HL-60 (cell line): ENCODE results near the gene ZNF350.
A peak's percentile ranks its signal among the peaks of the same experiment; 100 is the strongest.

Source experiments
- DNase-seq, 2 experiments: peaks; one replicate each; pipeline ENCODE4 v3.0.0-alpha.2; 2010 to 2020; ENCODE audit warnings: low read depth in 1 of 2, low spot score in 1 of 2
- H3K27ac ChIP-seq: fragments of 250-450 bp; sonication (Bioruptor Pico); replicated peaks from 2 replicates; pipeline ENCODE4 v1.5.1; 2020; ENCODE audit warnings: mild to moderate bottlenecking, moderate library complexity
- H3K27me3 ChIP-seq: fragments of 250-450 bp; sonication (Bioruptor Pico); 2 replicates; pipeline ENCODE4 v1.5.1; 2021; ENCODE audit warnings: mild to moderate bottlenecking, moderate library complexity; ENCODE audit not compliant: insufficient read depth, poor library complexity, severe bottlenecking
- H3K4me3 ChIP-seq: replicated peaks from 2 replicates; pipeline ENCODE4 v1.5.1; 2011; ENCODE audit warnings: mild to moderate bottlenecking, control low read depth, low read length; ENCODE audit not compliant: insufficient read depth
- CTCF ChIP-seq: IDR thresholded peaks from one replicate; pipeline ENCODE4 v1.5.1; 2011; ENCODE audit warnings: low read length, control low read depth, inconsistent platforms; ENCODE audit not compliant: insufficient read depth
- GABPA ChIP-seq: IDR thresholded peaks from 2 replicates; pipeline ENCODE4 v1.6.1; 2012; ENCODE audit warnings: low read depth
- POLR2AphosphoS5 ChIP-seq: IDR thresholded peaks from 2 replicates; pipeline ENCODE4 v1.6.1; 2012; ENCODE audit warnings: low read depth
- REST ChIP-seq: IDR thresholded peaks from 2 replicates; pipeline ENCODE4 v1.6.1; 2012; ENCODE audit warnings: low read depth; ENCODE audit not compliant: insufficient replicate concordance
- SPI1 ChIP-seq: IDR thresholded peaks from 2 replicates; pipeline ENCODE4 v1.6.1; 2012; ENCODE audit warnings: low read depth, mild to moderate bottlenecking, borderline replicate concordance

ZNF350 gene

GRCh38 chr19:51980116-51980736 is 6.4 kb downstream of the ZNF350 start:
- Histone ChIP-seq H3K27me3 (no peaks in the 10 kb centered on the region), H3K4me3 (no peak overlapping the region), H3K27ac (no peak overlapping the region)
- peak; percentile 75 to 82 for DNase-seq
- no peak for TF ChIP-seq POLR2AphosphoS5
- TF ChIP-seq CTCF, result no peak
- TF ChIP-seq GABPA, result no peak
- TF ChIP-seq SPI1, result no peak
- TF ChIP-seq REST, result no peak

GRCh38 chr19:51978882-51979281 is 7.8 kb downstream of the ZNF350 start:
- H3K27me3 ChIP-seq, result no peaks in the 10 kb centered on the region
- no peak overlapping the region for H3K4me3 ChIP-seq
- peak in 1 of 2 experiments; percentile 13 for DNase-seq
- TF ChIP-seq REST, result no peak
- no peak for TF ChIP-seq SPI1
- no peak for TF ChIP-seq GABPA
- TF ChIP-seq POLR2AphosphoS5, result no peak
- no peak overlapping the region for H3K27ac ChIP-seq

- no peak for TF ChIP-seq GABPA
- TF ChIP-seq CTCF, result no peak
- no peak for TF ChIP-seq POLR2AphosphoS5
- TF ChIP-seq SPI1, result no peak
- TF ChIP-seq REST, result no peak
- no peak for DNase-seq
Observed at GRCh38 chr19:51977346-51977745, 9.3 kb downstream of the ZNF350 start.

More at GRCh38 chr19:51977346-51977745, 9.3 kb downstream of the ZNF350 start:
- Histone ChIP-seq H3K4me3 (no peak overlapping the region), H3K27me3 (no peaks in the 10 kb centered on the region), H3K27ac (no peak overlapping the region)
